MM.1S (cell line): ENCODE results near the gene STX4.

Experiments
- EZH2 ChIP-seq: fragments of 300-600 bp; sonication (generic); optimal IDR thresholded peaks from 2 replicates; pipeline ENCODE3; 2017; ENCODE audit warnings: low read depth, mild to moderate bottlenecking, antibody characterized with exemption, low read length, mixed read lengths
- EZH2phosphoT487 ChIP-seq: fragments of 300-600 bp; sonication (generic); IDR thresholded peaks from 2 replicates; pipeline ENCODE4 v1.6.1; 2018; ENCODE audit warnings: antibody characterized with exemption, low read length
- TF ChIP-seq, protein P1 (sequence below): fragments of 300-600 bp; sonication (generic); IDR thresholded peaks from 2 replicates; pipeline ENCODE4 v1.5.1; 2016; ENCODE audit warnings: antibody characterized with exemption, low read length, mixed read lengths

DNA sequence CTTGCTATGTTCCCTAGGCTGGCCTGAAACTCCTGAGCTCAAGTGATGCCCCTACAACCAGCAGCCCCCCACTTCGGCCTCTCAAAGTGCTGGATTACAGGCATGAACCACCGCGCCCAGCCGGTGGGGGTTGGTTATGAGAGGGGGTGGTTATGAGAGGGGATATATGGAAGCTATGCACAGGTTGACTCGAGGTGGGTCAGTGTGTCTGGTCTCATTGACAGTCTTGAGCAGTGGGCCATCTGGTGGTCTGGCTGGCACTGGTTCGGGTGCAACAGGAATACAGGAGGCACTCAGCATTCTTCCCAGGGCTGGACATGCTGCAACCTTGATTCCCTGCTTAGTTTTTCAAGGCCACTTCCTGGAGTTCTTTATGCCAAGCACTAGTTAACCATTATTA, 17.3 kb upstream of the STX4 start:
- TF ChIP-seq, protein P1, sequence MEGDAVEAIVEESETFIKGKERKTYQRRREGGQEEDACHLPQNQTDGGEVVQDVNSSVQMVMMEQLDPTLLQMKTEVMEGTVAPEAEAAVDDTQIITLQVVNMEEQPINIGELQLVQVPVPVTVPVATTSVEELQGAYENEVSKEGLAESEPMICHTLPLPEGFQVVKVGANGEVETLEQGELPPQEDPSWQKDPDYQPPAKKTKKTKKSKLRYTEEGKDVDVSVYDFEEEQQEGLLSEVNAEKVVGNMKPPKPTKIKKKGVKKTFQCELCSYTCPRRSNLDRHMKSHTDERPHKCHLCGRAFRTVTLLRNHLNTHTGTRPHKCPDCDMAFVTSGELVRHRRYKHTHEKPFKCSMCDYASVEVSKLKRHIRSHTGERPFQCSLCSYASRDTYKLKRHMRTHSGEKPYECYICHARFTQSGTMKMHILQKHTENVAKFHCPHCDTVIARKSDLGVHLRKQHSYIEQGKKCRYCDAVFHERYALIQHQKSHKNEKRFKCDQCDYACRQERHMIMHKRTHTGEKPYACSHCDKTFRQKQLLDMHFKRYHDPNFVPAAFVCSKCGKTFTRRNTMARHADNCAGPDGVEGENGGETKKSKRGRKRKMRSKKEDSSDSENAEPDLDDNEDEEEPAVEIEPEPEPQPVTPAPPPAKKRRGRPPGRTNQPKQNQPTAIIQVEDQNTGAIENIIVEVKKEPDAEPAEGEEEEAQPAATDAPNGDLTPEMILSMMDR = no peak
- TF ChIP-seq EZH2 (no peak), EZH2phosphoT487 (no peak)
